Smooth muscle cell (in vitro differentiated cells): Measurements from ENCODE around the gene DHRS7B. TPM values are rescaled to one million over a fixed set of nuclear protein-coding genes. Genes with fewer than 3 reads are reported as not detected.
A peak's percentile ranks its signal among the peaks of the same experiment; 100 is the strongest.

Source experiments
- DNase-seq: peaks from one replicate; lab custom pipeline; 2025; ENCODE audit not compliant: unreplicated experiment; lab: John Stamatoyannopoulos, UW
- H2AFZ ChIP-seq: fragments of 200-600 bp; sonication (generic); 2 replicates; pipeline ENCODE4 v1.6.0; 2016; ENCODE audit warnings: antibody characterized with exemption, low read depth, mild to moderate bottlenecking
- H3F3A ChIP-seq: fragments of 200-600 bp; sonication (generic); 2 replicates; pipeline ENCODE4 v1.6.0; 2017; ENCODE audit warnings: antibody characterized with exemption, low read depth
- H3K27ac ChIP-seq: fragments of 200-600 bp; sonication (generic); 2 replicates; pipeline ENCODE4 v1.5.1; 2016; ENCODE audit warnings: low read depth, mild to moderate bottlenecking
- H3K27me3 ChIP-seq: fragments of 200-600 bp; sonication (generic); 2 replicates; pipeline ENCODE4 v1.6.1; 2016; ENCODE audit warnings: low read depth, mild to moderate bottlenecking
- H3K36me3 ChIP-seq: fragments of 200-600 bp; sonication (generic); 2 replicates; pipeline ENCODE4 v1.5.1; 2016; ENCODE audit warnings: low read depth
- H3K4me1 ChIP-seq: fragments of 200-600 bp; sonication (generic); 2 replicates; pipeline ENCODE4 v1.5.1; 2016; ENCODE audit warnings: low read depth
- H3K4me2 ChIP-seq: fragments of 200-600 bp; sonication (generic); 2 replicates; pipeline ENCODE4 v1.6.0; 2016; ENCODE audit warnings: mild to moderate bottlenecking
- H3K4me3 ChIP-seq: fragments of 200-600 bp; sonication (generic); 2 replicates; pipeline ENCODE4 v1.5.1; 2016; ENCODE audit warnings: mild to moderate bottlenecking
- H3K79me2 ChIP-seq: fragments of 200-600 bp; sonication (generic); 2 replicates; pipeline ENCODE4 v1.6.0; 2016; ENCODE audit warnings: low read depth, mild to moderate bottlenecking
- H3K9ac ChIP-seq: fragments of 200-600 bp; sonication (generic); 2 replicates; pipeline ENCODE4 v1.6.0; 2016; ENCODE audit warnings: low read depth
- H3K9me3 ChIP-seq: fragments of 200-600 bp; sonication (generic); replicated peaks from 2 replicates; pipeline ENCODE4 v1.5.1; 2016; ENCODE audit warnings: low read depth
- H4K20me1 ChIP-seq: fragments of 200-600 bp; sonication (generic); 2 replicates; pipeline ENCODE4 v1.6.0; 2016; ENCODE audit warnings: low read depth
- CTCF ChIP-seq: fragments of 200-600 bp; sonication (generic); IDR thresholded peaks from 2 replicates; pipeline ENCODE4 v1.5.1; 2017; ENCODE audit warnings: borderline replicate concordance, mild to moderate bottlenecking, antibody characterized with exemption; ENCODE audit not compliant: insufficient read depth, poor library complexity, severe bottlenecking
- WGBS: methylation state at CpG from one replicate; pipeline ENCODE4 v1.1.7; 2016; ENCODE audit warnings: low lambda C conversion rate; 5-methylcytosine and 5-hydroxymethylcytosine counted together
- polyA plus RNA-seq: library from polyadenylated mRNA; unstranded; fragments of >200 nt; fragmentation: Nextera tagmentation; extraction: Ambion mirVana; gene quantifications from 2 replicates; pipeline ENCODE4 v1.2.1, GENCODE V29; 2016
- total RNA-seq: library from RNA; depleted of rRNA; stranded (reverse); fragments of >200 nt; gene quantifications from 2 replicates; pipeline ENCODE4 v1.2.3, GENCODE V29; 2014

Gene DHRS7B
- total and polyA plus RNA-seq, 2 experiments from 2014 or later, result 30.0 to 32.5 TPM

GRCh38 chr17:21125862-21126261 lies 902 bp upstream of the DHRS7B start:
- H2AFZ ChIP-seq, result no peak overlapping the region
- no peak overlapping the region for H3K9ac ChIP-seq
- no peaks in the 10 kb centered on the region for H3K36me3 ChIP-seq
- H3F3A ChIP-seq, result no peaks in the 10 kb centered on the region
- no peaks in the 10 kb centered on the region for H4K20me1 ChIP-seq
- peaks cover 8% of the 10 kb centered on the region for H3K4me1 ChIP-seq
- DNase-seq, result no peak
- no peaks in the 10 kb centered on the region for H3K9me3 ChIP-seq
- no peak overlapping the region for H3K27ac ChIP-seq
- H3K4me2 ChIP-seq, result peak overlapping the region; percentile 88
- no peaks in the 10 kb centered on the region for H3K27me3 ChIP-seq
- H3K4me3 ChIP-seq, result peak overlapping the region; percentile 72
- peaks cover 21% of the 10 kb centered on the region for H3K79me2 ChIP-seq
- no peak for TF ChIP-seq CTCF
- WGBS, result 86% methylated on average over 6 of the region's 6 CpGs

GRCh38 chr17:21127509-21128077 lies 829 bp downstream of the DHRS7B start:
- H3K4me1 ChIP-seq, result peaks cover 8% of the 10 kb centered on the region
- H3K27ac ChIP-seq, result peak overlapping the region; percentile 80
- TF ChIP-seq CTCF, result no peak
- H3F3A ChIP-seq, result no peaks in the 10 kb centered on the region
- H3K36me3 ChIP-seq, result no peaks in the 10 kb centered on the region
- DNase-seq, result no peak
- peak overlapping the region; percentile 72 for H3K4me3 ChIP-seq
- WGBS, result 36% methylated on average over 9 of the region's 9 CpGs
- H3K9ac ChIP-seq, result peak overlapping the region; percentile 77
- H3K79me2 ChIP-seq, result peaks cover 27% of the 10 kb centered on the region
- H4K20me1 ChIP-seq, result no peaks in the 10 kb centered on the region
- H3K4me2 ChIP-seq, result peak overlapping the region; percentile 88
- no peaks in the 10 kb centered on the region for H3K9me3 ChIP-seq
- no peaks in the 10 kb centered on the region for H3K27me3 ChIP-seq
- peak overlapping the region; percentile 91 for H2AFZ ChIP-seq

- Histone ChIP-seq H4K20me1 (no peaks in the 10 kb centered on the region), H3F3A (no peaks in the 10 kb centered on the region), H3K9me3 (no peaks in the 10 kb centered on the region), H3K9ac (no peak overlapping the region), H3K79me2 (peaks cover 27% of the 10 kb centered on the region), H3K4me2 (no peak overlapping the region), H2AFZ (no peak overlapping the region), H3K4me1 (peaks cover 8% of the 10 kb centered on the region), H3K27me3 (no peaks in the 10 kb centered on the region), H3K4me3 (no peak overlapping the region), H3K36me3 (no peaks in the 10 kb centered on the region), H3K27ac (no peak overlapping the region)
- DNase-seq, result no peak
- peak; percentile 43 for TF ChIP-seq CTCF
- 87% methylated on average over 9 of the region's 9 CpGs for WGBS
Measured at GRCh38 chr17:21129023-21129681, 2.4 kb downstream of the DHRS7B start.

- Histone ChIP-seq H3K9ac (no peak overlapping the region), H3K4me3 (no peak overlapping the region), H3K9me3 (peaks cover 4% of the 10 kb centered on the region), H3K36me3 (no peaks in the 10 kb centered on the region), H3K4me1 (peaks cover 8% of the 10 kb centered on the region), H3K27me3 (no peaks in the 10 kb centered on the region), H3K27ac (no peak overlapping the region), H3F3A (no peaks in the 10 kb centered on the region), H3K4me2 (no peak overlapping the region), H3K79me2 (peaks cover 39% of the 10 kb centered on the region), H2AFZ (no peak overlapping the region), H4K20me1 (no peaks in the 10 kb centered on the region)
- no peak for DNase-seq
- no peak for TF ChIP-seq CTCF
- WGBS, result 72% methylated on average over 4 of the region's 4 CpGs
Measured at GRCh38 chr17:21131137-21131536, 4.4 kb downstream of the DHRS7B start.
